HepG2 (cell line): Measurements from ENCODE around the gene CCDC122. TPM values are rescaled to one million over a fixed set of nuclear protein-coding genes. Genes with fewer than 3 reads are reported as not detected.

Experiments
- ATAC-seq: fragments of 200-7000 bp; cut with Tn5 transposase; 3 replicates; pipeline ENCODE4 v1.9.1; 2020; ENCODE audit warnings: mild to moderate bottlenecking, moderate library complexity
- BruUV-seq: library from RNA; stranded (reverse); fragments of 400-500 nt; replicated peaks from 2 replicates; lab custom pipeline; 2021; lab: Mats Ljungman, UMichigan
- CTCF ChIA-PET: fragments of 300-600 bp; formaldehyde crosslinking; extraction: SDS; loops from one replicate; lab custom pipeline; 2021; ENCODE audit warnings: low total read pairs, inconsistent platforms, low intra/inter-chr PET ratio; lab: Yijun Ruan, JAX
- POLR2A ChIA-PET: fragments of 350-600 bp; sonication (Branson Sonifier 250); formaldehyde crosslinking; loops from one replicate; lab custom pipeline; 2020; ENCODE audit warnings: antibody characterized with exemption, inconsistent platforms; lab: Yijun Ruan, JAX
- DNase-seq: peaks from one replicate; pipeline ENCODE4 v3.0.0-alpha.2; 2015; ENCODE audit warnings: low spot score
- FAIRE-seq: peaks from 3 replicates; lab custom pipeline; 2011; peaks lifted over from hg19 to GRCh38; lab: Jason Lieb, UNC
- H2AFZ ChIP-seq: one replicate; pipeline ENCODE4 v1.6.1; 2011; ENCODE audit warnings: low read length, inconsistent platforms
- H3K27ac ChIP-seq: fragments of 300-600 bp; 3 replicates; pipeline ENCODE4 v1.8.0; 2011; ENCODE audit warnings: mixed run types, mild to moderate bottlenecking, mixed read lengths, low read length, inconsistent platforms; ENCODE audit not compliant: insufficient read depth; ENCODE audit errors: extremely low read length
- H3K27me3 ChIP-seq, 2 experiments: fragments of 200-600 bp in 1 of 2; 2 replicates in 1 of 2; 3 replicates in 1 of 2; pipeline versions ENCODE4 v1.6.0 to v1.8.0; 2011; ENCODE audit warnings: low read length in 2 of 2, mild to moderate bottlenecking in 2 of 2, moderate library complexity in 2 of 2, inconsistent platforms in 1 of 2; ENCODE audit not compliant: insufficient read depth in 2 of 2, control insufficient read depth in 1 of 2
- H3K36me3 ChIP-seq, 2 experiments: fragments of 200-600 bp in 1 of 2; replicated peaks in 1 of 2; 2 replicates in 1 of 2; 3 replicates in 1 of 2; pipeline versions ENCODE4 v1.5.1 to v1.8.0; 2011; ENCODE audit warnings: low read length in 2 of 2, inconsistent platforms in 1 of 2; ENCODE audit not compliant: insufficient read depth in 2 of 2, control insufficient read depth in 1 of 2
- H3K4me1 ChIP-seq: 2 replicates; pipeline ENCODE4 v1.5.1; 2012; ENCODE audit warnings: low read length, inconsistent platforms; ENCODE audit not compliant: insufficient read depth
- H3K4me2 ChIP-seq: 2 replicates; pipeline ENCODE4 v1.6.0; 2011; ENCODE audit warnings: low read depth, low read length, inconsistent platforms
- H3K4me3 ChIP-seq, 3 experiments: fragments of 200-600 bp in 1 of 3; sonication (generic), shearing (Covaris generic) in 1 of 3; replicated peaks in 1 of 3; 2 replicates each; pipeline ENCODE4 v1.5.1; 2011 to 2016; ENCODE audit warnings: low read length in 3 of 3, inconsistent platforms in 2 of 3, low read depth in 2 of 3, mild to moderate bottlenecking in 2 of 3, control low read depth in 1 of 3, mixed read lengths in 1 of 3; ENCODE audit not compliant: insufficient read depth in 1 of 3
- H3K79me2 ChIP-seq: one replicate; pipeline ENCODE4 v1.6.1; 2011; ENCODE audit warnings: low read length, inconsistent platforms; ENCODE audit not compliant: insufficient read depth
- H3K9ac ChIP-seq: 2 replicates; pipeline ENCODE4 v1.6.0; 2011; ENCODE audit warnings: mild to moderate bottlenecking, low read depth, low read length, inconsistent platforms; ENCODE audit not compliant: insufficient read depth
- H3K9me3 ChIP-seq: 2 replicates; pipeline ENCODE4 v1.5.1; 2012; ENCODE audit warnings: mild to moderate bottlenecking, low read length
- H4K20me1 ChIP-seq: 2 replicates; pipeline ENCODE4 v1.6.0; 2011; ENCODE audit warnings: inconsistent platforms, mild to moderate bottlenecking, low read length, moderate library complexity; ENCODE audit not compliant: insufficient read depth
- ARNTL ChIP-seq: sonication (generic); formaldehyde crosslinking; IDR thresholded peaks from 2 replicates; pipeline ENCODE4 v1.4.0; 2020; ENCODE audit warnings: mild to moderate bottlenecking, missing genetic modification reagents
- CHCHD3 ChIP-seq: sonication (generic); formaldehyde crosslinking; IDR thresholded peaks from 2 replicates; pipeline ENCODE4 v1.8.0; 2022; ENCODE audit warnings: mild to moderate bottlenecking, missing genetic modification reagents, moderate library complexity
- HOXA9 ChIP-seq: sonication (generic); formaldehyde crosslinking; IDR thresholded peaks from 2 replicates; pipeline ENCODE4 v1.8.1; 2022; ENCODE audit warnings: missing genetic modification reagents, mild to moderate bottlenecking, moderate library complexity, borderline replicate concordance
- IRF2 ChIP-seq: IDR thresholded peaks from 2 replicates; pipeline ENCODE4 v1.6.1; 2018; ENCODE audit warnings: missing genetic modification reagents, missing compliant biosample characterization
- NKX3-1 ChIP-seq: sonication (generic); formaldehyde crosslinking; IDR thresholded peaks from 2 replicates; pipeline ENCODE4 v1.5.0; 2020; ENCODE audit warnings: missing genetic modification reagents
- SMAD3 ChIP-seq: sonication (generic); formaldehyde crosslinking; IDR thresholded peaks from 2 replicates; pipeline ENCODE4 v1.4.0; 2020; ENCODE audit warnings: missing genetic modification reagents
- SMARCE1 ChIP-seq: fragments of 450-650 bp; IDR thresholded peaks from 2 replicates; pipeline ENCODE4 v1.6.1; 2017; ENCODE audit warnings: borderline replicate concordance
- STAG1 ChIP-seq: sonication (generic); formaldehyde crosslinking; IDR thresholded peaks from 2 replicates; pipeline ENCODE4 v1.4.0; 2020; ENCODE audit warnings: missing genetic modification reagents
- ZBTB3 ChIP-seq: sonication (generic); formaldehyde crosslinking; IDR thresholded peaks from 2 replicates; pipeline ENCODE4 v1.4.0; 2020; ENCODE audit warnings: low read depth, mild to moderate bottlenecking, moderate library complexity, missing genetic modification reagents, borderline replicate concordance
- ZNF143 ChIP-seq: sonication (generic); formaldehyde crosslinking; IDR thresholded peaks from 2 replicates; pipeline ENCODE4 v1.4.0; 2020; ENCODE audit warnings: missing genetic modification reagents
- ZNF225 ChIP-seq: sonication (generic); formaldehyde crosslinking; IDR thresholded peaks from 2 replicates; pipeline ENCODE4 v1.4.0; 2020; ENCODE audit warnings: mild to moderate bottlenecking, missing genetic modification reagents
- ZNF407 ChIP-seq: sonication (generic); formaldehyde crosslinking; IDR thresholded peaks from one replicate; pipeline ENCODE4 v1.5.1; 2020; ENCODE audit warnings: mild to moderate bottlenecking, missing genetic modification reagents; ENCODE audit errors: not compliant biosample characterization
- ZNF414 ChIP-seq: sonication (generic); formaldehyde crosslinking; IDR thresholded peaks from 2 replicates; pipeline ENCODE4 v1.5.0; 2020; ENCODE audit warnings: missing genetic modification reagents
- ZNF567 ChIP-seq: sonication (generic); formaldehyde crosslinking; IDR thresholded peaks from 2 replicates; pipeline ENCODE4 v1.8.1; 2023; ENCODE audit warnings: mild to moderate bottlenecking, missing genetic modification reagents, borderline replicate concordance
- ZNF598 ChIP-seq: sonication (generic); formaldehyde crosslinking; IDR thresholded peaks from 2 replicates; pipeline ENCODE4 v1.5.1; 2020; ENCODE audit warnings: mild to moderate bottlenecking, missing genetic modification reagents, borderline replicate concordance
- WGBS: methylation state at CpG from one replicate; pipeline ENCODE4 v1.1.6; 2017; ENCODE audit warnings: low lambda C conversion rate; 5-methylcytosine and 5-hydroxymethylcytosine counted together
- in situ Hi-C: cut with HindIII; loops from 2 replicates; pipeline ENCODE4 v1.10.0; 2017; ENCODE audit warnings: low pct_unique_long_range_greater_than_20kb; ENCODE audit not compliant: extremely low pct_ligation_motif_present
- intact Hi-C: fragments of 100-400 bp; cut with micrococcal nuclease; formaldehyde crosslinking; loops from one replicate; pipeline ENCODE4 v1.10.0; 2022; ENCODE audit not compliant: unreplicated experiment
- polyA plus RNA-seq, 8 experiments: library from polyadenylated mRNA; depleted of rRNA in 3 of 8; stranded (reverse) in 7 of 8; unstranded in 1 of 8; fragments of >200 nt; fragmentation: Illumina TruSeq in 4 of 8; extraction: Trizol in 4 of 8; gene quantifications; 2 replicates each; pipeline versions ENCODE4 v1.2.1 to v1.2.3, GENCODE V29; 2011 to 2016; ENCODE audit warnings: low read depth in 4 of 8, missing spikeins in 1 of 8, mixed read lengths in 1 of 8; ENCODE audit not compliant: insufficient read depth in 1 of 8
- total RNA-seq, 5 experiments: library from RNA; depleted of rRNA; stranded (reverse); fragments of >200 nt; fragmentation: Illumina TruSeq; extraction: Trizol; gene quantifications; 2 replicates each; pipeline ENCODE4 v1.2.3, GENCODE V29; 2016; ENCODE audit warnings: low read depth in 1 of 5
- TF ChIP-seq, protein P1 (sequence below): IDR thresholded peaks from 2 replicates; pipeline ENCODE4 v1.6.1; 2016; ENCODE audit warnings: missing compliant biosample characterization, missing genetic modification reagents, borderline replicate concordance

The CCDC122 gene
- total and polyA plus RNA-seq, 2 of the 13 experiments (the other 11 are each of a cell fraction or from before 2014, with no cell fraction given), result 0.32 to 3.5 TPM

GRCh38 chr13:43830497-43830881 lies 49.1 kb downstream of the CCDC122 start:
- Histone ChIP-seq H3K36me3 (no peaks in the 10 kb centered on the region), H3K4me1 (no peaks in the 10 kb centered on the region), H3K79me2 (no peaks in the 10 kb centered on the region), H3K4me3 (no peak overlapping the region), H3K27ac (no peak overlapping the region), H3K9me3 (no peaks in the 10 kb centered on the region), H3K4me2 (no peak overlapping the region), H2AFZ (no peak overlapping the region), H3K9ac (no peak overlapping the region), H3K27me3 (no peaks in the 10 kb centered on the region), H4K20me1 (no peaks in the 10 kb centered on the region)
- in situ Hi-C loops (no loop called here), intact Hi-C loops (no loop called here)
- ATAC-seq (no peak), DNase-seq (no peak), FAIRE-seq (no peak)
- POLR2A ChIA-PET, result no interaction called here
- WGBS, result 7% methylated on average over 5 of the region's 5 CpGs
- CTCF ChIA-PET, result no interaction called here
- no TSS peak for BruUV-seq
- no peak for TF ChIP-seq ZNF598 (CRISPR knock-in tag)
- no peak for TF ChIP-seq ZNF414
- no peak for TF ChIP-seq STAG1 (CRISPR knock-in tag)
- TF ChIP-seq IRF2 (CRISPR knock-in tag), result no peak
- TF ChIP-seq ZBTB3 (CRISPR knock-in tag), result no peak
- TF ChIP-seq ZNF225 (CRISPR knock-in tag), result no peak
- no peak for TF ChIP-seq ARNTL
- no peak for TF ChIP-seq ZNF407 (CRISPR knock-in tag)
- no peak for TF ChIP-seq CHCHD3
- no peak for TF ChIP-seq NKX3-1 (CRISPR knock-in tag)
- no peak for TF ChIP-seq ZNF143 (CRISPR knock-in tag)
- TF ChIP-seq, protein P1, sequence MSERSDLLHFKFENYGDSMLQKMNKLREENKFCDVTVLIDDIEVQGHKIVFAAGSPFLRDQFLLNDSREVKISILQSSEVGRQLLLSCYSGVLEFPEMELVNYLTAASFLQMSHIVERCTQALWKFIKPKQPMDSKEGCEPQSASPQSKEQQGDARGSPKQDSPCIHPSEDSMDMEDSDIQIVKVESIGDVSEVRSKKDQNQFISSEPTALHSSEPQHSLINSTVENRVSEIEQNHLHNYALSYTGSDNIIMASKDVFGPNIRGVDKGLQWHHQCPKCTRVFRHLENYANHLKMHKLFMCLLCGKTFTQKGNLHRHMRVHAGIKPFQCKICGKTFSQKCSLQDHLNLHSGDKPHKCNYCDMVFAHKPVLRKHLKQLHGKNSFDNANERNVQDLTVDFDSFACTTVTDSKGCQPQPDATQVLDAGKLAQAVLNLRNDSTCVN (CRISPR knock-in tag), result no peak
- no peak for TF ChIP-seq SMARCE1
- no peak for TF ChIP-seq HOXA9 (CRISPR knock-in tag)
- TF ChIP-seq SMAD3 (CRISPR knock-in tag), result no peak
- no peak for TF ChIP-seq ZNF567 (CRISPR knock-in tag)
